HepG2 (cell line): ENCODE measurements around the gene GRK6. TPM values are rescaled to one million over a fixed set of nuclear protein-coding genes. Genes with fewer than 3 reads are reported as not detected.

Experiments
- ATF7-NPFF ChIP-seq: sonication (generic); formaldehyde crosslinking; IDR thresholded peaks from 2 replicates; pipeline ENCODE4 v1.8.1; 2023; ENCODE audit warnings: mild to moderate bottlenecking, low read depth, missing genetic modification reagents, moderate library complexity
- ELF1 ChIP-seq: sonication (generic); formaldehyde crosslinking; IDR thresholded peaks from 2 replicates; pipeline ENCODE4 v1.4.0; 2020; ENCODE audit warnings: missing genetic modification reagents
- IRF2 ChIP-seq: IDR thresholded peaks from 2 replicates; pipeline ENCODE4 v1.6.1; 2018; ENCODE audit warnings: missing genetic modification reagents, missing compliant biosample characterization
- MEIS1 ChIP-seq: sonication (generic); formaldehyde crosslinking; IDR thresholded peaks from 2 replicates; pipeline ENCODE4 v1.9.0; 2021; ENCODE audit warnings: mild to moderate bottlenecking, missing genetic modification reagents, moderate library complexity, borderline replicate concordance
- MXD1 ChIP-seq: sonication (generic); formaldehyde crosslinking; IDR thresholded peaks from 2 replicates; pipeline ENCODE4 v1.4.0; 2020; ENCODE audit warnings: mild to moderate bottlenecking, missing genetic modification reagents
- NR2F1 ChIP-seq, 2 experiments: fragments of 450-650 bp in 1 of 2; formaldehyde crosslinking in 1 of 2; IDR thresholded peaks; 2 replicates each; pipeline versions ENCODE4 v1.5.0 to v1.6.1; 2016 to 2020; ENCODE audit warnings: mild to moderate bottlenecking in 1 of 2, missing compliant biosample characterization in 1 of 2, missing genetic modification reagents in 1 of 2, moderate library complexity in 1 of 2
- NRL ChIP-seq: sonication (generic); formaldehyde crosslinking; IDR thresholded peaks from 2 replicates; pipeline ENCODE4 v1.5.0; 2020; ENCODE audit warnings: missing genetic modification reagents, mild to moderate bottlenecking, moderate library complexity, borderline replicate concordance
- SAP130 ChIP-seq: IDR thresholded peaks from 2 replicates; pipeline ENCODE4 v1.6.1; 2016; ENCODE audit warnings: low read depth
- TFE3 ChIP-seq: IDR thresholded peaks from 2 replicates; pipeline ENCODE4 v1.6.1; 2016
- THAP9 ChIP-seq: sonication (generic); formaldehyde crosslinking; IDR thresholded peaks from 2 replicates; pipeline ENCODE4; 2020; ENCODE audit warnings: missing genetic modification reagents, mild to moderate bottlenecking, borderline replicate concordance
- ZNF12 ChIP-seq: sonication (generic); formaldehyde crosslinking; IDR thresholded peaks from 2 replicates; pipeline ENCODE4 v1.5.0; 2020; ENCODE audit warnings: missing genetic modification reagents
- ZNF331 ChIP-seq: sonication (generic); formaldehyde crosslinking; IDR thresholded peaks from 2 replicates; pipeline ENCODE4 v1.4.0; 2020; ENCODE audit warnings: missing genetic modification reagents
- ZNF513 ChIP-seq: sonication (generic); formaldehyde crosslinking; conservative IDR thresholded peaks from 2 replicates; pipeline ENCODE4 v1.5.0; 2020; ENCODE audit warnings: missing genetic modification reagents
- ZNF709 ChIP-seq: sonication (generic); formaldehyde crosslinking; IDR thresholded peaks from 2 replicates; pipeline ENCODE4 v1.5.0; 2020; ENCODE audit warnings: mild to moderate bottlenecking, missing genetic modification reagents
- ZSCAN9 ChIP-seq: IDR thresholded peaks from 2 replicates; pipeline ENCODE4 v1.6.1; 2016; ENCODE audit warnings: borderline replicate concordance
- polyA plus RNA-seq, 8 experiments: library from polyadenylated mRNA; depleted of rRNA in 3 of 8; stranded (reverse) in 7 of 8; unstranded in 1 of 8; fragments of >200 nt; fragmentation: Illumina TruSeq in 4 of 8; extraction: Trizol in 4 of 8; gene quantifications; 2 replicates each; pipeline versions ENCODE4 v1.2.1 to v1.2.3, GENCODE V29; 2011 to 2016; ENCODE audit warnings: low read depth in 4 of 8, missing spikeins in 1 of 8, mixed read lengths in 1 of 8; ENCODE audit not compliant: insufficient read depth in 1 of 8
- total RNA-seq, 5 experiments: library from RNA; depleted of rRNA; stranded (reverse); fragments of >200 nt; fragmentation: Illumina TruSeq; extraction: Trizol; gene quantifications; 2 replicates each; pipeline ENCODE4 v1.2.3, GENCODE V29; 2016; ENCODE audit warnings: low read depth in 1 of 5

GRK6 gene
- total and polyA plus RNA-seq, 2 of the 13 experiments (the other 11 are each of a cell fraction or from before 2014, with no cell fraction given) = 13.2 to 19.9 TPM

- TF ChIP-seq THAP9 (CRISPR knock-in tag) (peak; percentile 47; the same call in 1 of the 2 replicates), MXD1 (CRISPR knock-in tag) (peak; percentile 45; the same call in 1 of the 2 replicates), IRF2 (CRISPR knock-in tag) (peak; percentile 50; the same call in 1 of the 2 replicates), NR2F1 (CRISPR knock-in tag; IDR thresholded peaks at IDR 0.05) (peak; percentile 65 to 86; a peak in 3 of 4 replicates), ZNF331 (CRISPR knock-in tag) (peak; percentile 35; the same call in 1 of the 2 replicates), ZNF709 (CRISPR knock-in tag) (0 out of 2 replicates have a peak, but pooled peaks have one; percentile 24), SAP130 (CRISPR knock-in tag) (peak; percentile 92), ZNF12 (CRISPR knock-in tag) (no peak), ATF7-NPFF (CRISPR knock-in tag) (peak; percentile 59; the same call in 1 of the 2 replicates), TFE3 (CRISPR knock-in tag) (peak; percentile 81), NRL (CRISPR knock-in tag) (peak; percentile 71), ZNF513 (CRISPR knock-in tag) (no peak), ZSCAN9 (CRISPR knock-in tag) (peak; percentile 57; the same call in 1 of the 2 replicates), ELF1 (CRISPR knock-in tag) (0 out of 2 replicates have a peak, but pooled peaks have one; percentile 9), MEIS1 (0 out of 2 replicates have a peak, but pooled peaks have one; percentile 52)
Observed at GRCh38 chr5:177447611-177448243, 21.3 kb downstream of the GRK6 start (continued).
